ENCODE data around the gene PKN2.

Gene PKN2

DNA sequence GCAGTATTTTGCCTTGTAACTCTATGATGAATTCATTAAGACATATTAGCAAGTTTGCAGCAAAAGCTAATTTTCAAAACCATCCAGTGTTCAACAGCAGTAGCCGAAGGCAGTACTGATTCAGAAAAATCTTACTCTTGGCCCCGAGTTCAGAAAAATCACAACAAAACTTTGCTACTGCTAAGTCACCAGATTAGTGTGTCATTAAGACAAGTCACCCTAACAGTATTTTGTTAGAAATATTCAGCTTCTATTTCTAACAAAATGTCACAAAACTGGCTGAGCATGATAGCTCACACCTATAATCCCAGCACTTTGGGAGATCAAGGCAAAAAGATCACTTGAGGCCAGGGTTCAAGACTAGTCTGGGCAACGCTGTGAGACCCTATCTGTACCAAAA, 199.1 kb downstream of the PKN2 start:
- H3K4me3 ChIP-seq (ENCODE audit: low read depth, low read length), result no peak overlapping the region
- no peaks in the 10 kb centered on the region for H3K36me3 ChIP-seq
- no peaks in the 10 kb centered on the region for H3K9me3 ChIP-seq
- H3K27me3 ChIP-seq, result no peaks in the 10 kb centered on the region
- TF ChIP-seq, protein P1, sequence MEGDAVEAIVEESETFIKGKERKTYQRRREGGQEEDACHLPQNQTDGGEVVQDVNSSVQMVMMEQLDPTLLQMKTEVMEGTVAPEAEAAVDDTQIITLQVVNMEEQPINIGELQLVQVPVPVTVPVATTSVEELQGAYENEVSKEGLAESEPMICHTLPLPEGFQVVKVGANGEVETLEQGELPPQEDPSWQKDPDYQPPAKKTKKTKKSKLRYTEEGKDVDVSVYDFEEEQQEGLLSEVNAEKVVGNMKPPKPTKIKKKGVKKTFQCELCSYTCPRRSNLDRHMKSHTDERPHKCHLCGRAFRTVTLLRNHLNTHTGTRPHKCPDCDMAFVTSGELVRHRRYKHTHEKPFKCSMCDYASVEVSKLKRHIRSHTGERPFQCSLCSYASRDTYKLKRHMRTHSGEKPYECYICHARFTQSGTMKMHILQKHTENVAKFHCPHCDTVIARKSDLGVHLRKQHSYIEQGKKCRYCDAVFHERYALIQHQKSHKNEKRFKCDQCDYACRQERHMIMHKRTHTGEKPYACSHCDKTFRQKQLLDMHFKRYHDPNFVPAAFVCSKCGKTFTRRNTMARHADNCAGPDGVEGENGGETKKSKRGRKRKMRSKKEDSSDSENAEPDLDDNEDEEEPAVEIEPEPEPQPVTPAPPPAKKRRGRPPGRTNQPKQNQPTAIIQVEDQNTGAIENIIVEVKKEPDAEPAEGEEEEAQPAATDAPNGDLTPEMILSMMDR (IDR thresholded peaks at IDR 0.05; ENCODE audit: low read depth, low read length), result no peak
- no peaks in the 10 kb centered on the region for H3K4me1 ChIP-seq
- DNase-seq, result no peak
